Gastroesophageal sphincter (tissue), 4 donors: ENCODE data around the gene BRINP1. TPM values are rescaled to one million over a fixed set of nuclear protein-coding genes. Genes with fewer than 3 reads are reported as not detected.

Experiments used
- ATAC-seq: fragments of 150-250 bp; one replicate; pipeline ENCODE4 v1.9.1; 2016; ENCODE audit warnings: mild to moderate bottlenecking, moderate library complexity
- H3K27ac ChIP-seq, 4 donors: fragments of 200-600 bp; sonication (generic) in 3 of 4; 1 replicate in 3 of 4; 2 replicates in 1 of 4; pipeline ENCODE4 v1.5.1; 2016 to 2019
- H3K27me3 ChIP-seq: fragments of 200-600 bp; sonication (generic); one replicate; pipeline ENCODE4 v1.5.1; 2019
- H3K36me3 ChIP-seq, 2 donors: fragments of 200-600 bp; sonication (generic); one replicate each; pipeline ENCODE4 v1.5.1; 2019; ENCODE audit warnings: control low read depth in 1 of 2
- H3K4me1 ChIP-seq, 3 donors: fragments of 200-600 bp; sonication (generic); 1 replicate in 2 of 3; 2 replicates in 1 of 3; pipeline ENCODE4 v1.5.1; 2016 to 2019; ENCODE audit warnings: control low read depth in 2 of 3
- H3K4me3 ChIP-seq, 2 donors: fragments of 200-600 bp; sonication (generic); one replicate each; pipeline ENCODE4 v1.5.1; 2019; ENCODE audit warnings: mild to moderate bottlenecking in 1 of 2, moderate library complexity in 1 of 2
- H3K9me3 ChIP-seq, 3 donors: fragments of 200-600 bp; sonication (generic); one replicate each; pipeline ENCODE4 v1.5.1; 2017 to 2019; ENCODE audit warnings: control low read depth in 2 of 3
- EP300 ChIP-seq: sonication (generic); formaldehyde crosslinking; IDR thresholded peaks from one replicate; pipeline ENCODE4 v1.6.1; 2017; ENCODE audit warnings: antibody characterized with exemption, mild to moderate bottlenecking
- POLR2A ChIP-seq, 2 donors: fragments of 450-650 bp; IDR thresholded peaks; one replicate each; pipeline ENCODE4 v1.6.1; 2017; ENCODE audit warnings: antibody characterized with exemption in 2 of 2, mild to moderate bottlenecking in 2 of 2, moderate library complexity in 1 of 2
- POLR2AphosphoS5 ChIP-seq: sonication (generic); formaldehyde crosslinking; IDR thresholded peaks from one replicate; pipeline ENCODE4 v1.6.1; 2017; ENCODE audit warnings: antibody characterized with exemption
- WGBS, 2 donors: methylation state at CpG; one replicate each; pipeline ENCODE4 v1.1.5; 2018; ENCODE audit warnings: low coverage in 1 of 2; 5-methylcytosine and 5-hydroxymethylcytosine counted together
- total RNA-seq, 4 donors: library from RNA; depleted of rRNA; stranded (reverse); fragments of >200 nt; gene quantifications; one replicate each; pipeline ENCODE4 v1.1.0, GENCODE V29; 2016
- TF ChIP-seq, protein P1 (sequence below), 4 experiments: fragments of 200-600 bp in 2 of 4; fragments of 450-650 bp in 2 of 4; sonication (generic) in 1 of 4; IDR thresholded peaks; one replicate each; pipeline ENCODE4 v1.5.1; 2017 to 2019; ENCODE audit warnings: antibody characterized with exemption in 4 of 4, mild to moderate bottlenecking in 2 of 4, moderate library complexity in 2 of 4

Gene BRINP1
- total RNA-seq, 4 donors from 2014 or later, result 0.27 TPM; not detected in 3

DNA sequence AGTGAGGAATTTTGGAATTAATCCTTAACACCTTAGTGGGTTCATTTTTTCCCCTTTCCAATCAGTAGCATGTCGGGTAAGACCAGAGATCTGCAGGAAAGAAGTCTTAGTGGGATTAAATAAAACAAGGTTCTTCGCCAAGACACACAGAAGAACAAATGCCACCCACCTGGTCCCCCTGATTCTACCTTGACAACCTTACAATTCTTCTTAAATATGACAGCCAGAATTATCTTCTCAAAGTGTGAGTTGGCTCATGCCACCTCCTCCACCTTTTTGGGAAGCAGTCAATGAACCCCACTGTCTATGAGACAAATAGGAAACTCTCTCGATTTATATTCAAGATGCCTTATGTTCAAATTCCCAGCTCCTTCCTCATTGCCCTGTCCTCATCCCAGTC, 105.1 kb downstream of the BRINP1 start:
- no peak for ATAC-seq
- peaks cover 3% of the 10 kb centered on the region for H3K27me3 ChIP-seq
- no peaks in the 10 kb centered on the region for H3K36me3 ChIP-seq
- H3K4me1 ChIP-seq, result no peaks in the 10 kb centered on the region
- no peak for TF ChIP-seq POLR2A (IDR thresholded peaks at IDR 0.05)
- TF ChIP-seq, protein P1, sequence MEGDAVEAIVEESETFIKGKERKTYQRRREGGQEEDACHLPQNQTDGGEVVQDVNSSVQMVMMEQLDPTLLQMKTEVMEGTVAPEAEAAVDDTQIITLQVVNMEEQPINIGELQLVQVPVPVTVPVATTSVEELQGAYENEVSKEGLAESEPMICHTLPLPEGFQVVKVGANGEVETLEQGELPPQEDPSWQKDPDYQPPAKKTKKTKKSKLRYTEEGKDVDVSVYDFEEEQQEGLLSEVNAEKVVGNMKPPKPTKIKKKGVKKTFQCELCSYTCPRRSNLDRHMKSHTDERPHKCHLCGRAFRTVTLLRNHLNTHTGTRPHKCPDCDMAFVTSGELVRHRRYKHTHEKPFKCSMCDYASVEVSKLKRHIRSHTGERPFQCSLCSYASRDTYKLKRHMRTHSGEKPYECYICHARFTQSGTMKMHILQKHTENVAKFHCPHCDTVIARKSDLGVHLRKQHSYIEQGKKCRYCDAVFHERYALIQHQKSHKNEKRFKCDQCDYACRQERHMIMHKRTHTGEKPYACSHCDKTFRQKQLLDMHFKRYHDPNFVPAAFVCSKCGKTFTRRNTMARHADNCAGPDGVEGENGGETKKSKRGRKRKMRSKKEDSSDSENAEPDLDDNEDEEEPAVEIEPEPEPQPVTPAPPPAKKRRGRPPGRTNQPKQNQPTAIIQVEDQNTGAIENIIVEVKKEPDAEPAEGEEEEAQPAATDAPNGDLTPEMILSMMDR (IDR thresholded peaks at IDR 0.05), result no peak
- no peak for TF ChIP-seq EP300
- no peak for TF ChIP-seq POLR2AphosphoS5
- H3K27ac ChIP-seq, result no peak overlapping the region
- H3K4me3 ChIP-seq, result no peak overlapping the region
- no peaks in the 10 kb centered on the region for H3K9me3 ChIP-seq
- WGBS, 2 donors, result 87 to 94% methylated on average over 3 of the region's 3 CpGs

DNA sequence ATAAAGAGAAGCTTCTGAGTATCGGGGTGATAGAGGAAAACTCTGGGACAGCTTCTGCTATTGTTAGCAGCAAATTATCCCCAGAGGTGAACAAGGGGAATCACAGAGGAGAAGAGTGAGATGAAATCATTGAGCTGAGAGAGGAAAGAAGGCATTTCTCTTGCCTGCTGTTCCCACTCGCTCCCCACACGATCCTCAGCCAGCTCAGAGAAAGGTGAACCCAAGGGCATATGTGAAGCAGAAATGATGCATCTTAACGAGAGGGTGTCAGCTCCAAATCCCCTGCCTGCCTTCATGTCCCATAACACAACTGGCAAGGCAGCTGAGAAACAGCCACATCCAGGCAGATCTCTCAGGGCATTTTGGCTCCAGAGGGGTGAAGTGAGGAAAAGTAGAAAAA, 111.6 kb downstream of the BRINP1 start:
- Histone ChIP-seq H3K4me1 (no peaks in the 10 kb centered on the region), H3K9me3 (no peaks in the 10 kb centered on the region), H3K4me3 (no peak overlapping the region), H3K27me3 (no peaks in the 10 kb centered on the region), H3K36me3 (no peaks in the 10 kb centered on the region), H3K27ac (no peak overlapping the region)
- ATAC-seq, result no peak
- 5 to 18% methylated on average over 3 to 4 of the region's 4 CpGs for WGBS, 2 donors
- TF ChIP-seq POLR2AphosphoS5 (no peak), POLR2A (IDR thresholded peaks at IDR 0.05) (no peak), EP300 (no peak)
- TF ChIP-seq, protein P1 (IDR thresholded peaks at IDR 0.05), result no peak

DNA sequence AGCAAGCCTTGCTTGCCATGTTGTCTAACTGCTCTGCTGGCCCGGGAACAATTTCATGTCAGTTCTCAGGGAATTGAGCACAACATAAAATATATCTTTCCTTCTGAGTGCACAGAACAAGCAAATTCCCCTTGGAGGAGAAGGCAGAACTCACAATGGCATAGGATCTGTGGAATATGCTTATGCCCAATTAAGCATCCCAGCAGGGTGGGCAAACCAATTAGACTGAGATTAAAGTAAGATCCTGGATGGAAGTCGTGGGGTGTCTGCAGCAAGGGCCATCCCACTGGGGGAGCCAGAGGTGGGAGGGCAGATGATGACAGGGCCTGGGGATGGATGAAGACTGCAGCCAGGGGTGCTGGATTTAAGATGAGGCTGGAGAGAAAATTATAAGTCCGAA, 114.1 kb downstream of the BRINP1 start:
- H3K27me3 ChIP-seq, result no peaks in the 10 kb centered on the region
- H3K36me3 ChIP-seq, result no peaks in the 10 kb centered on the region
- H3K9me3 ChIP-seq, result no peaks in the 10 kb centered on the region
- no peak for ATAC-seq
- H3K4me3 ChIP-seq, result no peak overlapping the region
- no peaks in the 10 kb centered on the region for H3K4me1 ChIP-seq
- no peak overlapping the region for H3K27ac ChIP-seq
- TF ChIP-seq, protein P1 (IDR thresholded peaks at IDR 0.05), result no peak
- no peak for TF ChIP-seq POLR2A (IDR thresholded peaks at IDR 0.05)
- TF ChIP-seq EP300, result no peak
- no peak for TF ChIP-seq POLR2AphosphoS5
- WGBS, 2 donors, result 66 to 94% methylated on average over 2 to 3 of the region's 3 CpGs

DNA sequence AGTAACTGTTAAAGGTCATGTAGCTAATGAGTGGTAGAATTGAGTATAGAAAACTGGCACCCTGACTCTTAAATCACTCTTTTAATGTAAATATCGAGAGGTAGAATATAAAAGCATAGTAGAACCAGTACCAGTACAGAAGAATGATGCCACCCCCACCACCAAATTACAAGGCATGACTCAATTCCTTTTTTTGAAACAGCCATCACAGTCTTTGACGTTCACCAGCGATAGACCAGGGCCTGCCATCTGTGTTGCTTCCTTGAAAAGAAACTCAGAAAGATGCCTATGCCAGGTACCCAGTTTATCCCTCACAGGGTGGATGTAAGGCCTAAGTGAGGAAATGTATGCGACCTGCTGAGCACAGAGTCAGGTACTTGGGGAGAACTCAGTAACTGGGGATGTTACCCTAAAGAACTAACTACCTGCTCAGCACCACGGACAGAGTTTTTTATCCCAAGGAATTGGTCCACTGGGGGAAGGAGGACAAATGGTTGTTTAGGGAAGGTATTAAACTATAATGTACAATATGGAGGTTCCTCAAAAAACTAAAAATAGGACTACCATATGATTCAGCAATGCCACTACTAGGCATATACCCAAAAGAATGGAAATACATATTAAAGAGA, 116.5 kb downstream of the BRINP1 start:
- TF ChIP-seq, protein P1 (IDR thresholded peaks at IDR 0.05), result no peak
- no peak for TF ChIP-seq POLR2AphosphoS5
- TF ChIP-seq POLR2A (IDR thresholded peaks at IDR 0.05), result no peak
- no peak for TF ChIP-seq EP300
- H3K27ac ChIP-seq, result no peak overlapping the region

DNA sequence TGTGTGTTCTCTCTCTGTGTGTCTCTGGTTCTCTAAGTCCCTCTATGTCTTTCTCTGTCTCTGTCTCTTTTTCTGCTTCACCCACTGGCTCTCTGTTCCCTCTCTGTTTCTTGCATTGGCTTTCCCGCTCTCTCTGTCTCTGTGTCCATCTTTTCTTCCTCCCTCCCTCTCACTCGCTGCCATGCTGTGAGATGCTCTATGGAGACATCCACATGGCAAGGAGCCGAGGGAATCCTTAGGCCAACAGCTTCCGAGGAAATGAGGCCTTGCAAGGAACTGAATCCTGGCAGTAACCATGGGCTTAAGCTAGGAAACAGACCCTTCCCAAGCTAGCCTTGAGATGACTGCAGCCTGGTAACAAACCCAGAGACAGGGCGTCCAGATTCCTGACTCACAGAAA, 117.3 kb downstream of the BRINP1 start:
- Histone ChIP-seq H3K4me1 (no peaks in the 10 kb centered on the region), H3K27ac (no peak overlapping the region), H3K27me3 (no peaks in the 10 kb centered on the region), H3K36me3 (no peaks in the 10 kb centered on the region), H3K9me3 (no peaks in the 10 kb centered on the region), H3K4me3 (no peak overlapping the region)
- no peak for TF ChIP-seq POLR2A (IDR thresholded peaks at IDR 0.05)
- WGBS, 2 donors, result 66 to 77% methylated on average over 3 of the region's 5 CpGs
- no peak for ATAC-seq

More for the DNA sequence above, 116.5 kb downstream of the BRINP1 start:
- no peaks in the 10 kb centered on the region for H3K9me3 ChIP-seq
- H3K36me3 ChIP-seq, result no peaks in the 10 kb centered on the region
- no peak for ATAC-seq
- no peak overlapping the region for H3K4me3 ChIP-seq
- no peaks in the 10 kb centered on the region for H3K4me1 ChIP-seq
- no peaks in the 10 kb centered on the region for H3K27me3 ChIP-seq
- 84 to 93% methylated on average over 4 of the region's 5 CpGs for WGBS, 2 donors
